Vagina (tissue), 2 donors: Measurements from ENCODE around the gene SLC19A1. TPM values are rescaled to one million over a fixed set of nuclear protein-coding genes. Genes with fewer than 3 reads are reported as not detected.

Experiments
- DNase-seq, 2 donors: peaks; one replicate each; pipeline ENCODE4 v3.0.0-alpha.2; 2017; ENCODE audit errors: extremely low spot score in 2 of 2
- H3K27ac ChIP-seq: fragments of 200-600 bp; sonication (generic); one replicate; pipeline ENCODE4 v1.5.1; 2019
- H3K27me3 ChIP-seq: fragments of 200-600 bp; sonication (generic); one replicate; pipeline ENCODE4 v1.5.1; 2019
- H3K36me3 ChIP-seq, 2 donors: fragments of 200-600 bp; sonication (generic); one replicate each; pipeline ENCODE4 v1.5.1; 2017 to 2019
- H3K4me1 ChIP-seq: fragments of 200-600 bp; sonication (generic); one replicate; pipeline ENCODE4 v1.5.1; 2019
- H3K4me3 ChIP-seq, 2 donors: fragments of 200-600 bp; sonication (generic); 1 replicate in 1 of 2; 2 replicates in 1 of 2; pipeline ENCODE4 v1.5.1; 2016 to 2019
- H3K9me3 ChIP-seq: fragments of 200-600 bp; sonication (generic); one replicate; pipeline ENCODE4 v1.5.1; 2019
- CTCF ChIP-seq, 3 experiments: fragments of 450-650 bp in 2 of 3; fragments of 200-600 bp in 1 of 3; sonication (generic) in 1 of 3; IDR thresholded peaks; one replicate each; pipeline ENCODE4 v1.5.1; 2017 to 2019; ENCODE audit warnings: antibody characterized with exemption in 3 of 3, mild to moderate bottlenecking in 2 of 3, moderate library complexity in 2 of 3
- POLR2A ChIP-seq, 2 donors: fragments of 450-650 bp; IDR thresholded peaks; one replicate each; pipeline ENCODE4 v1.6.1; 2017; ENCODE audit warnings: antibody characterized with exemption in 2 of 2, mild to moderate bottlenecking in 2 of 2, moderate library complexity in 2 of 2
- POLR2AphosphoS5 ChIP-seq, 2 donors: sonication (generic); formaldehyde crosslinking; IDR thresholded peaks; one replicate each; pipeline ENCODE4 v1.9.0; 2017; ENCODE audit warnings: antibody characterized with exemption in 2 of 2, mild to moderate bottlenecking in 2 of 2, low read depth in 1 of 2; ENCODE audit not compliant: insufficient read depth in 1 of 2
- intact Hi-C: fragments of 100-400 bp; cut with DNase I; formaldehyde crosslinking; loops from one replicate; pipeline ENCODE4 v1.15.1; 2023
- total RNA-seq: library from RNA; depleted of rRNA; stranded (reverse); fragments of >200 nt; gene quantifications from one replicate; pipeline ENCODE4 v1.2.3, GENCODE V29; 2016

The SLC19A1 gene
- total RNA-seq, 1 donor from 2014 or later: 4.9 TPM

GRCh38 chr21:45574081-45574501 is 31.9 kb upstream of the SLC19A1 start:
- intact Hi-C loops: no loop called here
- H3K36me3 ChIP-seq: no peaks in the 10 kb centered on the region
- H3K4me1 ChIP-seq: no peaks in the 10 kb centered on the region
- H3K4me3 ChIP-seq: no peak overlapping the region
- DNase-seq: no peak
- TF ChIP-seq POLR2AphosphoS5 (IDR thresholded peaks at IDR 0.05; ENCODE audit: insufficient read depth in 1 of 2, low read depth in 1 of 2): no peak
- H3K9me3 ChIP-seq: no peaks in the 10 kb centered on the region
- H3K27me3 ChIP-seq: no peaks in the 10 kb centered on the region
- H3K27ac ChIP-seq: no peak overlapping the region

- Histone ChIP-seq H3K36me3 (no peaks in the 10 kb centered on the region), H3K4me3 (no peak overlapping the region), H3K9me3 (no peaks in the 10 kb centered on the region), H3K27me3 (no peaks in the 10 kb centered on the region), H3K27ac (no peak overlapping the region), H3K4me1 (no peaks in the 10 kb centered on the region)
- intact Hi-C loops: no loop called here
- DNase-seq: no peak
- TF ChIP-seq POLR2A (IDR thresholded peaks at IDR 0.05) (no peak), CTCF (IDR thresholded peaks at IDR 0.05) (no peak), POLR2AphosphoS5 (IDR thresholded peaks at IDR 0.05; ENCODE audit: insufficient read depth in 1 of 2, low read depth in 1 of 2) (no peak)
These were observed 31.3 kb upstream of the SLC19A1 start for GRCh38 chr21:45573452-45574035.

DNA sequence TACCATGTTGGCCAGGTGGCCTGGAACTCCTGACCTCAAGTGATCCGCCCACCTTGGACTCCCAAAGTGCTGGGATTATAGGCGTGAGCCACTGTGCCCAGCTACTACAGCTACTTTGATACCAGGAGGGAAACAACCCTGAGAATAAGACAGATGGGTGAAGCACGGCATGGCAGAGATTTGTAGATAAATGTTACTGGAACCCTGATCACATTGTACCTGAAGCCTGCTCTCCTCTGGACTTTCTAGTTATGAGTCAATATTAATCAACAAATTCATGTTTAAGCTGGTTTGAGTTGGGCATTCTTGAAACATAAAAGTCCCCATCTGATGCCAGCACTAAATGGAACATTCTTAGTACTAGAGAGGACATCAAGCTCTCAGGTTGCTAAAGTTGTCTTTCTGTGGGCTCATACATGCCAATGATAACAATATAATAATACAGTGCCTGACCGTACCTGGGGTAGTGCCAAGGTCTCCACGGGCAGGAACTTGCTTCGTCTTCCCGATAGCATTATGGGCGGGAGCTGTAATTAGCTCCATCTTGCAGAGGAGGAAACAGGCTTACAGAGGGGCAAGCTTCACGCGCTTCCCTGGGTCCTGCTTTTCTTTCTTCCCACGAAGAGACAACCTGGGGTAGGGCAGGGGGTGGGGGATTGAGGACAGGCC is 30.7 kb upstream of the SLC19A1 start:
- Histone ChIP-seq H3K4me1 (no peaks in the 10 kb centered on the region), H3K36me3 (no peaks in the 10 kb centered on the region), H3K27ac (no peak overlapping the region), H3K4me3 (no peak overlapping the region), H3K27me3 (no peaks in the 10 kb centered on the region), H3K9me3 (no peaks in the 10 kb centered on the region)
- DNase-seq: no peak
- no peak for TF ChIP-seq POLR2AphosphoS5 (IDR thresholded peaks at IDR 0.05; ENCODE audit: insufficient read depth in 1 of 2, low read depth in 1 of 2)
- TF ChIP-seq POLR2A (IDR thresholded peaks at IDR 0.05): no peak
- no peak for TF ChIP-seq CTCF (IDR thresholded peaks at IDR 0.05)
- intact Hi-C loops: no loop called here

GRCh38 chr21:45572231-45572630 is 30.0 kb upstream of the SLC19A1 start:
- no peak overlapping the region for H3K27ac ChIP-seq
- no peak for DNase-seq
- TF ChIP-seq CTCF (IDR thresholded peaks at IDR 0.05) (no peak), POLR2AphosphoS5 (IDR thresholded peaks at IDR 0.05; ENCODE audit: insufficient read depth in 1 of 2, low read depth in 1 of 2) (no peak), POLR2A (IDR thresholded peaks at IDR 0.05) (no peak)
- intact Hi-C loops: no loop called here
- H3K36me3 ChIP-seq: no peaks in the 10 kb centered on the region
- no peaks in the 10 kb centered on the region for H3K4me1 ChIP-seq
- H3K4me3 ChIP-seq: no peak overlapping the region
- no peaks in the 10 kb centered on the region for H3K27me3 ChIP-seq
- H3K9me3 ChIP-seq: no peaks in the 10 kb centered on the region

GRCh38 chr21:45571641-45572040 is 29.4 kb upstream of the SLC19A1 start:
- Histone ChIP-seq H3K36me3 (no peaks in the 10 kb centered on the region), H3K27me3 (no peaks in the 10 kb centered on the region), H3K27ac (no peak overlapping the region), H3K4me3 (no peak overlapping the region), H3K9me3 (no peaks in the 10 kb centered on the region), H3K4me1 (no peaks in the 10 kb centered on the region)
- TF ChIP-seq CTCF (IDR thresholded peaks at IDR 0.05): no peak
- no peak for TF ChIP-seq POLR2AphosphoS5 (IDR thresholded peaks at IDR 0.05; ENCODE audit: insufficient read depth in 1 of 2, low read depth in 1 of 2)
- no peak for TF ChIP-seq POLR2A (IDR thresholded peaks at IDR 0.05)
- DNase-seq: no peak
- intact Hi-C loops: no loop called here
